GM18951 (cell line): ENCODE data around the gene ESPN.

ENCODE experiments used
- POLR2A ChIP-seq: IDR thresholded peaks from 4 replicates; pipeline ENCODE4 v1.6.1; 2011; ENCODE audit warnings: mild to moderate bottlenecking; ENCODE audit not compliant: insufficient read length, insufficient read depth; ENCODE audit errors: extremely low read depth
- in situ Hi-C: fragments of 300-500 bp; cut with MboI; formaldehyde crosslinking; loops from one replicate; pipeline ENCODE4 v1.12.0; 2022; ENCODE audit warnings: low sequenced_read_pairs, mixed read lengths, inconsistent platforms; ENCODE audit not compliant: unreplicated experiment

The ESPN gene

DNA sequence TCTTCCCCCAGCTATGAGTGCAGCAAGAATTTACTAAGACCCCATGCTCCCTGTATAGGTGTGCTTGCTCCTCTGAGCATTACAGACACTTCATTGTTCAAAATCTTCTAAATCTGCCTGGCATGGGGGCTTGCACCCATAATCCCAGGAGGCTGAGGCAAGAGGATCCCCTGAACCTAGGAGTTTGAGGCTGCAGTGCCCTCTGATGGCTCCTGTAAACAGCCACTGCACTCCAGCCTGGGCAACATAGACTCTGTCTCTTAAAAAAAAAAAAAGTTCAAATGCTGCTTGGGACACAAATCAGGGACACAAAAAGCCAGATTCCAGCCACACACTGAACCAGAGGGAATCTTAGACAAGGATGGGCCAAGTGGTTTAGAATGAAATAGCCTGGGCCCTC, 27.6 kb upstream of the ESPN start:
- TF ChIP-seq POLR2A = no peak
- in situ Hi-C loops = no loop called here

DNA sequence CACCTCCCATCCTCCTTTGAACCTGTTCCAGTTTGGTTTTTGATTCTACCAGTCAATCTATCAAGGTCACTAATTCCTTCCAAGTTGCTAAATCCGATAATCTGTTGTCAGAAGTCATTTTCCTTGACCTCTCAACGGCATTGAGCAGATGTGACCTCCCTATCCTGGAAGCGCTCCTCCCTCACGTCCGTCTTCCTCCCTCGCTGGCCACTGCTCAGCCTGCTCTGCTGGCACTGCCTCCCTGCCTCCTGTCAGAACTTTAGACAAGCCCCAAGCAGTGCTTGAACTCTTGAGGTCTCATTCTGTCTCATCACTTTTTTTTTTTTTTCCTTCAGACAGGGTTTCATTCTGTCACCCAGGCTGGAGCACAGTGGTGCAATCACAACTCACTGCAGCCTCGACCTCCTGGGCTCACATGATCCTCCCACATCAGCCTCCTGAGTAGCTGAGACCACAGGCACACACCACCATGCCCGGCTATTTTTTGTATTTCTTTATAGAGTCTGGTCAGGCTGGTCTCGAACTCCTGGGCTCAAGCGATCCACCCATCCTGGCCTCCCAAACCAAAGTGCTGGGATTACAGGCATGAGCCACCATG, 26.6 kb upstream of the ESPN start:
- in situ Hi-C loops = no loop called here
- TF ChIP-seq POLR2A = no peak

DNA sequence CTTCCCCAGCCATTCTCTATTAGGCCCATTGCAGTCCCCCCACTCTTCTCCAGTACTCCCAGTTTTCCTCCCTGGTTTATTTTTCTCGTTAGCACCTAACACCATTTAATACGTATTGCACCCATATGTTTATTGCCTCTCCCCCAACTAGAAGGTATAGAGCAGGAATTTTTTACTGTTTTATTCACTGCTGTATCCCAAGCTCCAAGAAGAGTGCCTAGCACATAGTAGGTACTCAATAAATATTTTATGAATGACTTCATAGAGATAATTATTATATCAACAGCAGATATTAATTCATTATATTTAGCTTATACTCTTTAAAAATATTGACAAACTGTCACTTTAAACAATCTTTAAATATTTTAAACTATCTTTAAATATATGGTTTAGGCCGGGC, 25.3 kb upstream of the ESPN start:
- in situ Hi-C loops = no loop called here
- no peak for TF ChIP-seq POLR2A

DNA sequence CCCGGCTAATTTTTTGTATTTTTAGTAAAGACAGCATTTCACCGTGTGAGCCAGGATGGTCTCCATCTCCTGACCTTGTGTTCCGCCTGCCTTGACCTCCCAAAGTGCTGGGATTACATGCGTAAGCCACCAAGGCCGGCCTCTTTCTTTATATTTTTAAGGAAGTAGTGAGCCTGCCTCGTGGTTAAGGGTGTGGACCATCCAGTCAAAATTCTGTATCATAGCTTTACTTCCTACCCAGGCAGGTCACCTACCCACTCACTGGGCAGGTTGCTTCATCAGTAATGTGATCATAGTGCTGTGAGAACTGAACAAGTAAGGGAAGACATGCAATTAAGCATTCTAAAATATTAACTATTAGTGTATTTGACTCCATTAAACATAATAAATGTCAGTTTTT, 22.9 kb upstream of the ESPN start:
- in situ Hi-C loops = loop anchor here (10.0 kb wide), 1 partner anchor 147 kb away; no protein-coding TSS in a partner anchor
- no peak for TF ChIP-seq POLR2A

DNA sequence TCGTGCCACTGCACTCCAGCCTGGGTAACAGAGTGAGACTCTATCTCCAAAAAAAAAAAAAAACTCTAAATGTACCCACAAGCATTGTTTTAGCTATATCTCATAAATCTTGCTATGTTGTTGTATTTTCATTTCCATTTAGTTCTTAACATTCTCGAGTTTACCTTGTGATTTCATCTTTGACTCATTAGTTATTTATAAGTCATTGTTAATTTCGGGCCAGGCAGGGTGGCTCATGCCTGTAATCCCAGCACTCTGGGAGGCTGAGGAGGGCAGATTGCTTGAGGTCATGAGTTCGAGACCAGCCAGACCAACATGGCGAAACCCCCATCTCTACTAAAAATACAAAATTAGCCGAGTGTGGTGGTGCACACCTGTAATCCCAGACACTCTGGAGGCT, 16.6 kb upstream of the ESPN start:
- in situ Hi-C loops = loop anchor here (10.0 kb wide), 1 partner anchor 153 kb away; no protein-coding TSS in a partner anchor

DNA sequence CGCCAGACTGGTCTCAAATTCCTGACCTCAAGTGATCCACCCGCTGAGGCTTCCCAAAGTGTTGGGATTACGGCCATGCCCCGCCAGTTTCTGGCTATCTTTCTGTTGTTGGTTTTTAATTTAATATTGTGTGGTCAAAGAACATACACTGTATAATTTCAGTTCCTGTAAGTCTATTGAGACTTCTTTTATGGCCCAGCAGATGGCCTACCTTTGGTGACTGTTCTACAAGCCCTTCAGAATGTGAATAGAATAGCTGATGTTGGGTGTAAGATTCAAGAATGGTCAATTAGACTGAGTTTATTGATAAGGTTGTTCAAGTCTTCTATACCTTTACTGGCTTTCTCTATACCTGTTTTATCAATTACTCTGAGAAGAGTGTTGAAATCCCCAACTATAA, 15.5 kb upstream of the ESPN start:
- in situ Hi-C loops = loop anchor here (10.0 kb wide), 1 partner anchor 154 kb away; no protein-coding TSS in a partner anchor
- no peak for TF ChIP-seq POLR2A

More for the DNA sequence above, 16.6 kb upstream of the ESPN start:
- TF ChIP-seq POLR2A = no peak

DNA sequence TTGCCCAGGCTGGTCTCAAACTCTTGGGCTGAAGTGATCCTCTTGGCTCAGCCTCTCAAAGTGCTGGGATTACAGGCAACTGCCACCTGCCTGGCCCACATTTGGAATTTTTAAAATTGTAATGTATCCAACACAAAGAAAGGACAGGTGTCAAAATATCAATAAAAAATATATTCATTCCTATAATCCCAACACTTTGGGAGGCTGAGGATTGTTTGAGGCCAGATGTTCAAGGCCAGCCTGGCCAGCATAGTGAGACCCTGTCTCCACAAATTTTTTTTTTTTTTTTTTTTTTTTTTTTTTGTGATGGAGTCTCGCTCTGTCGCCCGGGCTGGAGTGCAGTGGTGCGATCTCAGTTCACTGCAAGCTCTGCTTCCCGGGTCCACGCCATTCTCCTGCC, 14.8 kb upstream of the ESPN start:
- TF ChIP-seq POLR2A = no peak
- in situ Hi-C loops = loop anchor here (5.0 to 10.0 kb wide), 2 partner anchors 62 to 155 kb away; no protein-coding TSS in a partner anchor

DNA sequence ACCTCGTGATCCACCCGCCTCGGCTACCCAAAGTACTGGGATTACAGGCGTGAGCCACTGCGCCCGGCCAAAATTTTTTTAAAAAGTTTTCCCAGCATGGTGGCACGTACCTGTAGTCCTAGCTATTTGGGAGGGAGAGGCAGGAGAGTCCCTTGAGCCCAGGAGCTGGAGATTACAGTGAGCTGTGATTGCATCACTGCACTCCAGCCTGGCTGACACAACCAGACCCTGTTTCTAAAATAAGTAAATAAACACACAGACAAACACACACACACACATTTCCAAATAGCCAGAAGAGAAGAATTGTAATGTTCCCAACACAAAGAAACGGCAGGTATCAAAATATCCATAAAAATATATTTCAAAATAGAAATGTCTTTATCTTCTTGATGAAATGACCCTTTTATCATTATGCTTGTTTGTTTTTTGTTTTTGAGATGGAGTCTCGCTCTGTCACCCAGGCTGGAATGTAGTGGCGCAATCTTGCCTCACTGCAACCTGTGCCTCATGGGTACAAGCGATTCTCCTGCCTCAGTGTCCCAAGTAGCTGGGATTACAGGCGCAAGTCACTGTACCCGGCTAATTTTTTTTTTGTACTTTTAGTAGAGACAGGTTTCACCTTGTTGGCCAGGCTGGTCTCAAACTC, 14.2 kb upstream of the ESPN start:
- no peak for TF ChIP-seq POLR2A
- in situ Hi-C loops = loop anchor here (5.0 kb wide), 1 partner anchor 63 kb away; no protein-coding TSS in a partner anchor

DNA sequence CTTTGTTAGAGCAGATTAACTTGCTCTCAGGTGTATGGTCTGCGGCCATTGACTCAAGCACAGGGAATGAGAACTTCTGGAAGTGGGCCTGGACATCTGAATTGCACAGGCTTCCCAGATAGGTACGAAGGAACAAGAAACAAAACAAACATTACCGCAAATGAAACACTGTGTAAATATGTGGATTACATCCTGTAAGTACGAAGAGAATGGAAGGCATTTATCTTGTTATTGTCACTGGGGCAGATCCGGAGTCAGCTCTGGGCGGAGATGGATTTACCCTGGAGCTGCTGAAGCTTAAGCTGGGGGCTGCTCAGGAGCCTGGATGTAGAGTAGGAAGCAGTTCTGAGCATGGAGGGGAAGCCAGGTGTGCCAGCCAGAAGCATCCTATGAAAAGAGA, 11.7 kb upstream of the ESPN start:
- TF ChIP-seq POLR2A = no peak
- in situ Hi-C loops = loop anchor here (5.0 kb wide), 1 partner anchor 66 kb away; no protein-coding TSS in a partner anchor

DNA sequence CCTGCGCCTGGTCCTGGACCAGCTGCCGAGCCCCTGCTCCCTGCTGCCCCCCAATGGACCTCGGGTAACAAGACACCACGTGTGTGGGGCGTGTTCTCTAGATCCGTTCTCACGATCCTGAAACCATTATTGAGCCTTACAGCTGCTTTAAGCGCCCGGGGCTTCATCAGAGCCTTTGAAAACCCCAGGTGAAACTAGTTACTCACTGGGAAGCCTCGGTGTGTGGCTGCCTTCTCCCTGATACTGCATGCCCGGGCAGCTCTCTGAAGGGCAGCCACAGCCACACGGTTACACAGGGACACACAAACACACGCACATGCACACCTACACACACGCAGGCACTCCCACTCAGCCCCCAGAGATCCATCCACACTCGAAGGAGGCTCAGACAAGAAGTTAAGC, 10.1 kb upstream of the ESPN start:
- TF ChIP-seq POLR2A = no peak
- in situ Hi-C loops = loop anchor here (5.0 kb wide), 1 partner anchor 67 kb away; no protein-coding TSS in a partner anchor

DNA sequence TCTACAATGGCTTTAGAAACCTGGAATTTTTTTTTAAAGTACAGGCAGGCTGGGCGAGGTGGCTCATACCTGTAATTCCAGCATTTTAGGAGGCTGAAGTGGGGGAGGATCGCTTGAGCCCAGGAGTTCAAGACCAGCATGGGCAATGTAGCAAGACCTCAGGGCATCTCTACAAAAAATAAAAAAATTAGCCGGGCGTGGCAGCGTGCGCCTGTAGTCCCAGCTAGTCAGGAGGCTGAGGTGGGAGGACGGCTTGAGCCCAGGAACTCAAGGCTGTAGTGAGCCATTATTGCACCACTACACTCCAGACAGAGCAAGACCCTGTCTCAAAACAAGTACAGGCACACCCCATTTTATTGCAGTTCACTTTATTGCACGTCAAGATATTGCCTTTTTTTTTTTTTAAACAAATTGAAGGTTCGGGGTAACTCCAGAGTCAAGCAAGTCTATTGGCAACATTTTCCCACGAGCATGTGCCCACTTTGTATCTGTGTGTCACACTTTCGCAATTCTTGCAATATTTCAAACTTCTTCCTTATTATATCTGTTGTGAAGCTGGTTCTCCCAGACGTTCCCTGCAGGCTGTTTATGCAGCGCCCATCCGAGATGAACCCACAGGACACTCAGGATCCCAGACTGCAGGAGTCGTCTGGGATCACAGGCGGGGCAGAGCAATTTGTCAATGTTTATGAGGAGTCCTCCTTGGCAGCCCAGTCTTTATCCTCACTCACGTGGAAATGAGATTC, 9.5 kb upstream of the ESPN start:
- in situ Hi-C loops = loop anchor here (5.0 kb wide), 1 partner anchor 68 kb away; no protein-coding TSS in a partner anchor
- TF ChIP-seq POLR2A = no peak

DNA sequence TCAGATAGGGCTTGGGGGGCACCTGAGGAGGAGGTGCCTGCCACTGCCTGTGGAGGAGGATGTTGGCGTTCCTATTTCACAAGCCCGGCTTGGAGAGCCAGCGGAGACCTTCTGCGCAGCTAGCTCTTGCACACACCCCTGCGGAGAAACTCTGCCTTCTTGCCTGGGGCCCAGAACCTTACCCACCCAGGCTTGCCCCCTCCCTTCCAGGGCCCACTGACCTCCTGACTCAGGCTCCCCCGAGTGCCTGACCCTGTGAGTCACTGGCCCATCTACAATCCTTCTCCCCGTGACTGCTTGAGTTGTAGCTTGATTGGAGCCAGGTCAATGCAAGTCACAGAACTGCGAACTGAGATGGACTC, 8.3 kb upstream of the ESPN start:
- in situ Hi-C loops = no loop called here
- no peak for TF ChIP-seq POLR2A

DNA sequence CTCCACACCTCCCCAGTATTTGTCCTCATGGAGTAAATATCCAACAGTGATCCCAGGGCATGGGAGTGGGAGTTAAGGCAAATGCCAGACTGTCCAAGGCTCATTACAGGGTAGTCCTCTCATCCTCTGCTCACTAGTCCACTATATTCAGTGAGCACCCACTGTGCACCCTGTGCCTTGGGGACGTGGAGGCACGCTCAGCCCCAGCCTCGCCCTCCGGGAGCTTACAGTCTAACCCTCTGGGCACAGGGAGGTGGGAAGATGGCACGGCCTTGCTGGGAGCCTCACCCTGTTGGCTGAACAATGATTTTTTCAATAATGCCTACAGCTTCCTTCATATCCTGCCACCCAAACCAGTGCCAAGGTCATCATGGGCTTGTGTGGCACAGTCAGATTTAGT, 7.7 kb upstream of the ESPN start:
- TF ChIP-seq POLR2A = no peak
- in situ Hi-C loops = no loop called here
